GM12878 (cell line): ENCODE results near the gene CD2AP. TPM values are rescaled to one million over a fixed set of nuclear protein-coding genes. Genes with fewer than 3 reads are reported as not detected.

Source experiments
- ATAC-seq: fragments of 200-7000 bp; cut with Tn5 transposase; 3 replicates; pipeline ENCODE4 v1.9.1; 2020; ENCODE audit warnings: mild to moderate bottlenecking, moderate library complexity
- BruUV-seq: library from RNA; stranded (reverse); fragments of 400-500 nt; replicated peaks from 2 replicates; lab custom pipeline; 2021; lab: Mats Ljungman, UMichigan
- CTCF ChIA-PET: fragments of 300-600 bp; sonication (Branson Sonifier 250); formaldehyde crosslinking; extraction: SDS; loops from one replicate; lab custom pipeline; 2021; ENCODE audit warnings: inconsistent platforms; lab: Yijun Ruan, JAX
- POLR2A ChIA-PET: fragments of 350-600 bp; formaldehyde crosslinking; extraction: SDS; loops from one replicate; lab custom pipeline; 2021; ENCODE audit warnings: inconsistent platforms; lab: Charles Lee
- RAD21 ChIA-PET: fragments of 300-600 bp; sonication (Branson Sonifier 250); formaldehyde crosslinking; loops from one replicate; lab custom pipeline; 2023; ENCODE audit warnings: antibody characterized with exemption; ENCODE audit not compliant: unreplicated experiment; lab: Charles Lee
- SMC1A ChIA-PET: fragments of 300-600 bp; sonication (Branson Sonifier 250); formaldehyde crosslinking; loops from one replicate; lab custom pipeline; 2023; ENCODE audit not compliant: unreplicated experiment, uncharacterized antibody; lab: Charles Lee
- DNase-seq: peaks from one replicate; pipeline ENCODE4 v3.0.0-alpha.2; 2011; ENCODE audit warnings: low read depth, low spot score
- FAIRE-seq: peaks from 3 replicates; lab custom pipeline; 2011; peaks lifted over from hg19 to GRCh38; lab: Jason Lieb, UNC
- H2AFZ ChIP-seq: 2 replicates; pipeline ENCODE4 v1.6.0; 2011; ENCODE audit warnings: low read depth, low read length, control low read depth; ENCODE audit not compliant: control insufficient read depth
- H3K27ac ChIP-seq: 2 replicates; pipeline ENCODE4 v1.5.1; 2011; ENCODE audit warnings: control low read depth; ENCODE audit not compliant: control insufficient read depth, insufficient read depth
- H3K27me3 ChIP-seq, 2 experiments: replicated peaks in 1 of 2; 2 replicates each; pipeline versions ENCODE4 v1.6.0 to v1.6.1; 2011; ENCODE audit warnings: low read length in 1 of 2; ENCODE audit not compliant: control insufficient read depth in 2 of 2, insufficient read depth in 2 of 2
- H3K36me3 ChIP-seq, 2 experiments: 2 replicates each; pipeline ENCODE4 v1.5.1; 2011; ENCODE audit warnings: low read length in 1 of 2; ENCODE audit not compliant: control insufficient read depth in 2 of 2, insufficient read depth in 2 of 2
- H3K4me1 ChIP-seq: 2 replicates; pipeline ENCODE4 v1.6.1; 2011; ENCODE audit warnings: mild to moderate bottlenecking, low read length, moderate library complexity, mixed read lengths; ENCODE audit not compliant: control insufficient read depth, insufficient read depth
- H3K4me2 ChIP-seq: 2 replicates; pipeline ENCODE4 v1.6.0; 2011; ENCODE audit warnings: control low read depth; ENCODE audit not compliant: control insufficient read depth, insufficient read depth
- H3K4me3 ChIP-seq: fragments of 200-600 bp; sonication (generic); 2 replicates; pipeline ENCODE4 v1.5.1; 2016
- H3K79me2 ChIP-seq: 2 replicates; pipeline ENCODE4 v1.6.0; 2011; ENCODE audit warnings: low read length; ENCODE audit not compliant: control insufficient read depth, insufficient read depth
- H3K9ac ChIP-seq: 2 replicates; pipeline ENCODE4 v1.8.0; 2011; ENCODE audit warnings: low read length, control low read depth, mixed read lengths; ENCODE audit not compliant: control insufficient read depth, insufficient read depth
- H3K9me3 ChIP-seq: replicated peaks from 3 replicates; pipeline ENCODE4 v1.5.1; 2011; ENCODE audit warnings: mild to moderate bottlenecking, low read length; ENCODE audit not compliant: control insufficient read depth, insufficient read depth
- H4K20me1 ChIP-seq: 2 replicates; pipeline ENCODE4 v1.6.0; 2011; ENCODE audit not compliant: control insufficient read depth, insufficient read depth
- NFYB ChIP-seq: IDR thresholded peaks from 2 replicates; pipeline ENCODE4 v1.6.1; 2011; ENCODE audit warnings: low read depth, mild to moderate bottlenecking, low read length, improper control_type of control experiment, moderate library complexity; ENCODE audit not compliant: insufficient read depth
- SP1 ChIP-seq: IDR thresholded peaks from one replicate; pipeline ENCODE4 v1.6.1; 2011; ENCODE audit warnings: low read depth, low read length
- ZNF622 ChIP-seq: fragments of 450-650 bp; IDR thresholded peaks from 2 replicates; pipeline ENCODE4 v1.6.1; 2017; ENCODE audit warnings: mild to moderate bottlenecking, inconsistent platforms
- WGBS: methylation state at CpG from one replicate; pipeline ENCODE4 v1.1.6; 2016; ENCODE audit warnings: low lambda C conversion rate; ENCODE audit not compliant: insufficient replicate concordance, insufficient coverage; ENCODE audit errors: missing lambda C conversion rate; 5-methylcytosine and 5-hydroxymethylcytosine counted together
- in situ Hi-C: fragments of 300-500 bp; cut with MboI; formaldehyde crosslinking; loops from 9 replicates; pipeline ENCODE4 v1.14.3; 2018; ENCODE audit warnings: mixed read lengths
- intact Hi-C: fragments of 100-400 bp; cut with micrococcal nuclease; formaldehyde crosslinking; loops from one replicate; pipeline ENCODE4 v1.14.2; 2022; ENCODE audit not compliant: unreplicated experiment
- polyA plus RNA-seq, 11 experiments: library from polyadenylated mRNA; depleted of rRNA in 4 of 11; unstranded in 6 of 11; stranded (reverse) in 5 of 11; fragments of >200 nt; fragmentation: Nextera tagmentation in 4 of 11; fragmentation: Illumina TruSeq in 1 of 11; extraction: Ambion mirVana in 4 of 11; extraction: Trizol in 1 of 11; gene quantifications; 1 replicate in 1 of 11; 2 replicates in 10 of 11; pipeline versions ENCODE4 v1.2.1 to v1.2.3, GENCODE V29; 2011 to 2016; ENCODE audit warnings: inconsistent platforms in 2 of 11, missing spikeins in 2 of 11, low read depth in 1 of 11
- total RNA-seq, 4 experiments: library from RNA; depleted of rRNA in 3 of 4; stranded (reverse); fragments of >200 nt in 3 of 4; fragmentation: Illumina TruSeq in 1 of 4; extraction: Trizol in 1 of 4; gene quantifications; 2 replicates each; pipeline versions ENCODE4 v1.2.1 to v1.2.3, GENCODE V29; 2013 to 2021
- TF ChIP-seq, protein P1 (sequence below): fragments of 150-350 bp; IDR thresholded peaks from 2 replicates; pipeline ENCODE4 v1.6.1; 2014; ENCODE audit warnings: mild to moderate bottlenecking, low read depth, low read length

CD2AP gene
- total and polyA plus RNA-seq, 10 of the 15 experiments (the other 5 are each of a cell fraction or from before 2014, with no cell fraction given): 5.4 to 46.6 (median 20.9) TPM

DNA sequence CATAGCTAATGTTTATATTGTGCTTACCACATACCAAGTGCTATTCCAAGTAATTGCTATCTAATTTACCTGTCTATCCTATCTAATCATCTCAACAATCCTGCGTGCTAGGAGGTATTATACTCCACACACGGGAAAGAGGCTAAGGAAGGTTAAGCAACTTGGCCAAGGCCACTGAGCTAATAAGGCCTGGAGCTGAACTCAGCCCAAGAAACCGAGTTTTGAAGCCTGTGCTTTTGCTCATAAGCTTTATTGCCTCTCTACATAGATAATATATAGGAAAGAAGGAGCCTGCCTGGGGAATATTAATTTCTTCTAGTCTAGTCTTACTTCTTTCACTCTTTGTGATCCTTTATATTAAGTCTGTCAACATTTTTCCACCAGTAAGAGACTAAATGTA lies 153.0 kb downstream of the CD2AP start:
- Histone ChIP-seq H3K4me3 (no peak overlapping the region), H3K9ac (no peak overlapping the region), H3K79me2 (no peaks in the 10 kb centered on the region), H3K4me1 (no peaks in the 10 kb centered on the region), H3K27ac (no peak overlapping the region), H2AFZ (no peak overlapping the region), H4K20me1 (no peaks in the 10 kb centered on the region), H3K9me3 (no peaks in the 10 kb centered on the region), H3K27me3 (no peaks in the 10 kb centered on the region), H3K36me3 (no peaks in the 10 kb centered on the region), H3K4me2 (no peak overlapping the region)
- ChIA-PET SMC1A (interaction anchor here (1.0 to 9.2 kb wide), 18 partner anchors 9 to 222 kb away, joined by 3 to 184 read pairs (median 8); partner anchors contain the start of gene ADGRF4), POLR2A (interaction anchor here (1.0 to 2.3 kb wide), 3 partner anchors 104 to 215 kb away, joined by 3 to 9 read pairs (median 4); no protein-coding TSS in a partner anchor), CTCF (interaction anchor here (0.6 to 8.0 kb wide), 38 partner anchors 7 to 1779 kb away, joined by 3 to 154 read pairs (median 5); partner anchors contain the start of genes CD2AP and OPN5), RAD21 (interaction anchor here (0.7 to 6.5 kb wide), 14 partner anchors 21 to 219 kb away, joined by 3 to 114 read pairs (median 4); no protein-coding TSS in a partner anchor)
- TF ChIP-seq SP1 (no peak), ZNF622 (no peak), NFYB (no peak)
- TF ChIP-seq, protein P1, sequence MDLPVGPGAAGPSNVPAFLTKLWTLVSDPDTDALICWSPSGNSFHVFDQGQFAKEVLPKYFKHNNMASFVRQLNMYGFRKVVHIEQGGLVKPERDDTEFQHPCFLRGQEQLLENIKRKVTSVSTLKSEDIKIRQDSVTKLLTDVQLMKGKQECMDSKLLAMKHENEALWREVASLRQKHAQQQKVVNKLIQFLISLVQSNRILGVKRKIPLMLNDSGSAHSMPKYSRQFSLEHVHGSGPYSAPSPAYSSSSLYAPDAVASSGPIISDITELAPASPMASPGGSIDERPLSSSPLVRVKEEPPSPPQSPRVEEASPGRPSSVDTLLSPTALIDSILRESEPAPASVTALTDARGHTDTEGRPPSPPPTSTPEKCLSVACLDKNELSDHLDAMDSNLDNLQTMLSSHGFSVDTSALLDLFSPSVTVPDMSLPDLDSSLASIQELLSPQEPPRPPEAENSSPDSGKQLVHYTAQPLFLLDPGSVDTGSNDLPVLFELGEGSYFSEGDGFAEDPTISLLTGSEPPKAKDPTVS: no peak
- in situ Hi-C loops: loop anchor here (5.0 to 10.0 kb wide), 3 partner anchors 107 to 216 kb away; partner anchors contain the start of gene OPN5
- DNase-seq: no peak
- WGBS: 66% methylated on average over 3 of the region's 3 CpGs
- BruUV-seq: no TSS peak
- no peak for FAIRE-seq
- intact Hi-C loops: no loop called here
- no peak for ATAC-seq
